HL-60/S4 treated with phorbol 12-myristate 13-acetate at 8.2 ng/mL for 4 days and 3 days (cell line): ENCODE data around the gene PDE4B.
"Not testable (repeated sequence)": the region's sequence is repeated elsewhere in the genome, so short reads cannot be mapped to it uniquely, and the experiment has no call there.

Source experiments
- in situ Hi-C: fragments of 300-500 bp; cut with MboI; formaldehyde crosslinking; loops from 2 replicates; pipeline ENCODE4 v1.15.0; 2022; ENCODE audit warnings: low sequenced_read_pairs

PDE4B gene

DNA sequence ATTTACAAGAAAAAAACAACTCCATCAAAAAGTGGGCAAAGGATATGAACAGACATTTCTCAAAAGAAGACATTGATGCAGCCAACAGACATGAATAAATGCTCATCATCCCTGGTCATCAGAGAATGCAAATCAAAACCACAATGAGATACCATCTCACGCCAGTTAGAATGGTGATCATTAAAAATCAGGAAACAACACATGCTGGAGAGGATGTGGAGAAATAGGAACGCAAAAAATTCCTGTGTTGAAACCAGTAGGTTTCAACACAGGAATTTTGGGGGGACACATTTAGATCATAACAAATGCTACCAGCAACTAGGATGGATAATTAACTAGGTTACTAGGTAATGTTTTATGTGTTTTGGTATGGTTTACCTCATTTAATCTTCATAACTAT lies 529.8 kb downstream of the PDE4B start:
- in situ Hi-C loops = not testable (repeated sequence)

- in situ Hi-C loops = no loop called here
These were observed 531.4 kb downstream of the PDE4B start for GRCh38 chr1:66323958-66324625.

- in situ Hi-C loops = no loop called here
These were observed 533.1 kb downstream of the PDE4B start for GRCh38 chr1:66325594-66326380.

GRCh38 chr1:66326867-66327266 lies 534.2 kb downstream of the PDE4B start:
- in situ Hi-C loops = no loop called here

- in situ Hi-C loops = no loop called here
These were observed 534.9 kb downstream of the PDE4B start for GRCh38 chr1:66327588-66327987.

- in situ Hi-C loops = no loop called here
These were observed 536.2 kb downstream of the PDE4B start for GRCh38 chr1:66328896-66329295.

DNA sequence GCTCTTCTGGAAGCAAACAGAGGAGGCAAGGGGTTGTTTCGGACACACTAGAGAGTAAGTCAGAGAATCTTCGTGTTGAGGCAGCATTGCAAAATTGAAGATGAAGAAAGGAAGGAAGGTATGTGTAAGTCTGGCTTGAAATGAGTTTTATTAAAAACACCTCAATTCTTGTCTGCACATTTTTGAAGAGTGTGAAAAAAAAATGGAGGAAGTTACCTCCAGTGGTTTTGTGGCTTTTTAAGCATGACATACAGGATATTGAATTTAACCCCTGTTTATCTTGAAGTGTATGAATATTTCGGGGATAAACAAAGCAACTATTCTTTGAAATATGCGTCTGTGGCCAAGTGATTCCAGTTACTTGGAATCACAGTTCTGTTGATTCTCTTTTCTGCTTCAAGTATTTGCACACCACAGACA lies 538.0 kb downstream of the PDE4B start:
- in situ Hi-C loops = loop anchor here (10.0 kb wide), 1 partner anchor 76 kb away; no protein-coding TSS in a partner anchor

- in situ Hi-C loops = loop anchor here (10.0 kb wide), 1 partner anchor 77 kb away; no protein-coding TSS in a partner anchor
These were observed 539.2 kb downstream of the PDE4B start for GRCh38 chr1:66331658-66332547.

DNA sequence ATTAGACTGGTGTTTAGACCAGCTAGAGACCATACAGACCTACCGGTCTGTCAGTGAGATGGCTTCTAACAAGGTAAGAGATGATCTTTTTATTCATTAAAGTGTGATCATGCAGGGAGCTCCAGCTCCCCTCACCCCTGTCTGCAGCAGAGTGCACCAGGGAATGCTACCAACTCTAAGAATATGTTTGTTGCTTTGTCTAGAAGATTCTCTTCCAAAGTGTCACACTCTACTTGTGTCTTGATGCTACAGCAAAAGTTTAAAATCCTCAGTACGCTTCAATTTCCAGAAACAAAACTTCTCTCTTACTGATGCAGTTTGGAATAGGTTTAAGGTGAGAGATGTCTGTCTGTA lies 539.8 kb downstream of the PDE4B start:
- in situ Hi-C loops = loop anchor here (10.0 kb wide), 1 partner anchor 78 kb away; no protein-coding TSS in a partner anchor

DNA sequence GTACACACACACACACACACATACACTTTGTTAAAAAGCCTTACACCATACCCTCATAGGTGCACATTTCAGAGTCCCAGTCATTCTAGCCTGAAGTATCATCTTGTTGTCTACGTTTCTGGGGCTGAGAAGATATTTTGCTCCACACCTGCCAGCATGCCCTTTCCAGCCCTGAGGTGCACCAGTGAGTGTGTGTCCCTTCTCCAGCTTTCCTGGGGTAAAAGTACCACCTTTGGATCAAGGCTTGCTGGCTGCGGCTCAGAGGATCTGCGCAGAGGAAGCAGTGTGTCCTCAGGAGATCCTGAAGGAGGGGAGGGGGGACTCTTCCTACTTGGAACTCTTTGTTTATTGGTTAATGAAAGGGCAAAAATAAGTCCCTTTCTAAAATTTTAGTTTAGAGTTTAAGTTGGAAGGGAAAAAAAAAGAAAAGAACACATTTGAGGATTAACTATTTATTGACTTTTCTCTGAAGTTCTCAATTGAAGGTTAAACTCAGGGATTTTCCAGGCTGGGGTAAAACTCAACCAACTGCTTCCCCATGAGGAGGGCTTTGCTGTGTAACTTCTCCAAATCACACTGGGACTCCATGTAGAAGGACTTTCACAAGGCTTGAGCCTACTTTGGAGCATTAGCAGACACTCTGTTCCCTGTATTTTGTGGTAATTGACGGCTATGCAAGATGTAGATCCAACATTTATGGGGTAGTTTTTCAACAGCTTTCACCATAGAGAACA lies 540.9 kb downstream of the PDE4B start:
- in situ Hi-C loops = loop anchor here (10.0 kb wide), 1 partner anchor 79 kb away; no protein-coding TSS in a partner anchor

DNA sequence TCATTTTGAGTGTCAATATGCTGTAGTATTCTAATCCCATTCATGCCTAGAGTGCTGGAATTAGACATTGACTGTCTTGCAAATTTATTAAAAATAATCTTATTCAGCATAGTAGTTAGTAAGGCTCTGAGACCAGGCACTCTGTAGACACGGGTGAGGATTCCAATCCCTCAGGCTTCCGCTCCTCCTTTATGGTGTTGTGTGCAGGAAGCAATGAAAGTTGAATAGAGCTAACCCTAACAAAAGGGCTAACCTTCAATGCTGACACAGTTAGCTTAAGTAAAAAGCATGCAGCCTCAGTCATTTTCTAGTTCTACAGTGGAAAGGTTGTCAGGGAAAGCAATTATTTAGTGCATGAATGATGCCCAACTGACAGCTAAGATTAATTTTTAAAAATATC lies 541.6 kb downstream of the PDE4B start:
- in situ Hi-C loops = loop anchor here (10.0 kb wide), 1 partner anchor 80 kb away; no protein-coding TSS in a partner anchor

- in situ Hi-C loops = loop anchor here (10.0 kb wide), 1 partner anchor 80 kb away; no protein-coding TSS in a partner anchor
These were observed 542.4 kb downstream of the PDE4B start for GRCh38 chr1:66335125-66335524.

- in situ Hi-C loops = loop anchor here (10.0 kb wide), 1 partner anchor 81 kb away; no protein-coding TSS in a partner anchor
These were observed 543.4 kb downstream of the PDE4B start for GRCh38 chr1:66335859-66336640.

GRCh38 chr1:66336641-66336990 lies 543.9 kb downstream of the PDE4B start:
- in situ Hi-C loops = loop anchor here (10.0 kb wide), 1 partner anchor 82 kb away; no protein-coding TSS in a partner anchor

- in situ Hi-C loops = loop anchor here (10.0 kb wide), 1 partner anchor 82 kb away; no protein-coding TSS in a partner anchor
These were observed 544.6 kb downstream of the PDE4B start for GRCh38 chr1:66337249-66337648.

- in situ Hi-C loops = loop anchor here (10.0 kb wide), 1 partner anchor 85 kb away; no protein-coding TSS in a partner anchor
These were observed 547.2 kb downstream of the PDE4B start for GRCh38 chr1:66339944-66340343.

- in situ Hi-C loops = no loop called here
These were observed 548.9 kb downstream of the PDE4B start for GRCh38 chr1:66341446-66342089.

DNA sequence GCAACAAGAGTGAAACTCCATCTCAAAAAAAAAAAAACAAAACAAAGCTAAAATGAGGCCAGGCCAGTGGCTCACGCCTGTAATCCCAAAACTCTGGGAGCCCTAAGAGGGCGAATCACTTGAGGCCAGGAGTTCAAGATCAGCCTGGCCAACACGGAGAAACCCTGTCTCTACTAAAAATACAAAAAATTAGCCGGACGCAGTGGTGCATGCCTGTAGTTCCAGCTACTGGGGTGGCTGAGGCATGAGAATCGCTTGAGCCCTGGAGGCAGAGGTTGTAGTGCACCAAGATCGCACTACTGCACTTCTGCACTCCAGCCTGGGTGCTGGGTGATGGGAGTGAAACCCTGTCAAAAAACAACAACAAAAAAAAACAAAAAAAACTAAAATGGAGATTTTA lies 550.0 kb downstream of the PDE4B start:
- in situ Hi-C loops = no loop called here
